ENCODE data around the gene GET4.

GRCh38 chr7:890868-891267, 14.5 kb downstream of the GET4 start:
- TF ChIP-seq FOXA1 (IDR thresholded peaks at IDR 0.05) (no peak), BHLHE40 (IDR thresholded peaks at IDR 0.05; ENCODE audit: borderline replicate concordance) (no peak), L3MBTL2 (conservative IDR thresholded peaks at IDR 0.05) (no peak), LEF1 (IDR thresholded peaks at IDR 0.05; ENCODE audit: borderline replicate concordance) (no peak), SUZ12 (IDR thresholded peaks at IDR 0.05) (no peak), SP1 (IDR thresholded peaks at IDR 0.05) (no peak), FOXK2 (IDR thresholded peaks at IDR 0.05) (no peak), ZNF384 (IDR thresholded peaks at IDR 0.05) (no peak), ELF4 (IDR thresholded peaks at IDR 0.05) (no peak), HDGF (IDR thresholded peaks at IDR 0.05; ENCODE audit: borderline replicate concordance) (no peak)
- TF ChIP-seq, protein P1, sequence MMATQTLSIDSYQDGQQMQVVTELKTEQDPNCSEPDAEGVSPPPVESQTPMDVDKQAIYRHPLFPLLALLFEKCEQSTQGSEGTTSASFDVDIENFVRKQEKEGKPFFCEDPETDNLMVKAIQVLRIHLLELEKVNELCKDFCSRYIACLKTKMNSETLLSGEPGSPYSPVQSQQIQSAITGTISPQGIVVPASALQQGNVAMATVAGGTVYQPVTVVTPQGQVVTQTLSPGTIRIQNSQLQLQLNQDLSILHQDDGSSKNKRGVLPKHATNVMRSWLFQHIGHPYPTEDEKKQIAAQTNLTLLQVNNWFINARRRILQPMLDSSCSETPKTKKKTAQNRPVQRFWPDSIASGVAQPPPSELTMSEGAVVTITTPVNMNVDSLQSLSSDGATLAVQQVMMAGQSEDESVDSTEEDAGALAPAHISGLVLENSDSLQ (IDR thresholded peaks at IDR 0.05), result no peak

Measured in HEK293T (cell line).